GM23338 (cell line): ENCODE measurements around the gene IRX5. TPM values are rescaled to one million over a fixed set of nuclear protein-coding genes. Genes with fewer than 3 reads are reported as not detected.

Experiments used
- ATAC-seq: fragments of 200-7000 bp; cut with Tn5 transposase; 3 replicates; pipeline ENCODE4 v1.9.1; 2020
- DNase-seq: peaks from one replicate; pipeline ENCODE4 v3.0.0-alpha.2; 2015; ENCODE audit warnings: low spot score
- H2AFZ ChIP-seq: fragments of 200-600 bp; sonication (generic); 2 replicates; pipeline ENCODE4 v1.8.0; 2016; ENCODE audit warnings: antibody characterized with exemption, mild to moderate bottlenecking, moderate library complexity
- H3F3A ChIP-seq: fragments of 200-600 bp; sonication (generic); replicated peaks from 2 replicates; pipeline ENCODE4 v1.8.0; 2017; ENCODE audit warnings: antibody characterized with exemption, mixed run types, low read depth
- H3K27ac ChIP-seq: fragments of 200-600 bp; sonication (generic); 2 replicates; pipeline ENCODE4 v1.6.1; 2016; ENCODE audit warnings: low read depth
- H3K27me3 ChIP-seq: fragments of 200-600 bp; sonication (generic); 2 replicates; pipeline ENCODE4 v1.8.0; 2016; ENCODE audit warnings: mild to moderate bottlenecking, mixed run types, moderate library complexity; ENCODE audit not compliant: insufficient read depth
- H3K36me3 ChIP-seq: fragments of 200-600 bp; sonication (generic); 2 replicates; pipeline ENCODE4 v1.8.0; 2016; ENCODE audit warnings: mild to moderate bottlenecking; ENCODE audit not compliant: insufficient read depth
- H3K4me1 ChIP-seq: fragments of 200-600 bp; sonication (generic); 2 replicates; pipeline ENCODE4 v1.8.0; 2016; ENCODE audit warnings: mild to moderate bottlenecking, moderate library complexity; ENCODE audit not compliant: insufficient read depth
- H3K4me2 ChIP-seq: fragments of 200-600 bp; sonication (generic); 2 replicates; pipeline ENCODE4 v1.7.1; 2017; ENCODE audit warnings: mixed run types
- H3K4me3 ChIP-seq: fragments of 200-600 bp; sonication (generic); 2 replicates; pipeline ENCODE4 v1.6.1; 2016; ENCODE audit warnings: mixed run types
- H3K79me2 ChIP-seq: fragments of 200-600 bp; sonication (generic); replicated peaks from 2 replicates; pipeline ENCODE4 v1.8.0; 2017; ENCODE audit warnings: mild to moderate bottlenecking; ENCODE audit not compliant: insufficient read depth
- H3K9me2 ChIP-seq: fragments of 200-600 bp; sonication (generic); 2 replicates; pipeline ENCODE4 v1.8.0; 2017; ENCODE audit not compliant: insufficient read depth
- H4K20me1 ChIP-seq: fragments of 200-600 bp; sonication (generic); replicated peaks from 2 replicates; pipeline ENCODE4 v1.8.0; 2017; ENCODE audit warnings: mild to moderate bottlenecking; ENCODE audit not compliant: insufficient read depth
- H3K27ac Mint-ChIP-seq: 2 replicates; pipeline ENCODE4 v1.8.0; 2020; ENCODE audit warnings: inconsistent platforms, mild to moderate bottlenecking, moderate library complexity, mixed read lengths
- H3K27me3 Mint-ChIP-seq: 3 replicates; pipeline ENCODE4 v1.8.0; 2022; ENCODE audit warnings: low read depth, mild to moderate bottlenecking, moderate library complexity, mixed read lengths, inconsistent platforms; ENCODE audit not compliant: insufficient read depth, poor library complexity
- H3K36me3 Mint-ChIP-seq: 3 replicates; pipeline ENCODE4 v1.8.0; 2021; ENCODE audit warnings: low read depth, mild to moderate bottlenecking, inconsistent platforms, moderate library complexity, mixed read lengths
- H3K4me1 Mint-ChIP-seq: 3 replicates; pipeline ENCODE4 v1.8.0; 2020; ENCODE audit warnings: mild to moderate bottlenecking, inconsistent platforms, mixed read lengths
- H3K4me3 Mint-ChIP-seq: 3 replicates; pipeline ENCODE4 v1.8.0; 2021; ENCODE audit warnings: moderate library complexity, mild to moderate bottlenecking, inconsistent platforms, mixed read lengths
- H3K9me3 Mint-ChIP-seq: 3 replicates; pipeline ENCODE4 v1.8.0; 2020; ENCODE audit warnings: moderate library complexity, mild to moderate bottlenecking, inconsistent platforms, mixed read lengths
- CREB1 ChIP-seq: fragments of 250-450 bp; sonication (Bioruptor Pico); IDR thresholded peaks from 2 replicates; pipeline ENCODE4 v1.5.0; 2020; ENCODE audit warnings: low read depth, mild to moderate bottlenecking, moderate library complexity
- ETS1 ChIP-seq: IDR thresholded peaks from 2 replicates; pipeline ENCODE4 v1.6.1; 2016; ENCODE audit warnings: antibody characterized with exemption
- EZH2 ChIP-seq: fragments of 200-600 bp; sonication (generic); IDR thresholded peaks from one replicate; pipeline ENCODE4 v1.8.0; 2017; ENCODE audit warnings: antibody characterized with exemption, mild to moderate bottlenecking, low read depth; ENCODE audit not compliant: unreplicated experiment
- EZH2phosphoT487 ChIP-seq: fragments of 200-600 bp; sonication (generic); IDR thresholded peaks from one replicate; pipeline ENCODE4 v1.8.1; 2018; ENCODE audit warnings: antibody characterized with exemption; ENCODE audit not compliant: unreplicated experiment
- JUNB ChIP-seq: IDR thresholded peaks from one replicate; pipeline ENCODE4 v1.6.1; 2016; ENCODE audit warnings: antibody characterized with exemption; ENCODE audit not compliant: unreplicated experiment
- NANOG ChIP-seq: IDR thresholded peaks from 2 replicates; pipeline ENCODE4 v1.6.1; 2016; ENCODE audit warnings: antibody characterized with exemption, borderline replicate concordance
- POLR2AphosphoS5 ChIP-seq: IDR thresholded peaks from 2 replicates; pipeline ENCODE4 v1.6.1; 2016; ENCODE audit warnings: antibody characterized with exemption, low read depth
- STAT1 ChIP-seq: IDR thresholded peaks from one replicate; pipeline ENCODE4 v1.6.1; 2016; ENCODE audit warnings: antibody characterized with exemption; ENCODE audit not compliant: unreplicated experiment
- ZNF114 ChIP-seq: fragments of 250-450 bp; sonication (Bioruptor Pico); IDR thresholded peaks from 2 replicates; pipeline ENCODE4 v1.5.0; 2020; ENCODE audit warnings: mild to moderate bottlenecking, moderate library complexity
- ZNF331 ChIP-seq: fragments of 250-450 bp; sonication (Bioruptor Pico); IDR thresholded peaks from 2 replicates; pipeline ENCODE4 v1.5.0; 2020; ENCODE audit warnings: low read depth, mild to moderate bottlenecking, moderate library complexity
- polyA plus RNA-seq: library from polyadenylated mRNA; unstranded; fragments of >200 nt; fragmentation: Nextera tagmentation; extraction: Ambion mirVana; gene quantifications from 2 replicates; pipeline ENCODE4 v1.2.1, GENCODE V29; 2016
- total RNA-seq: library from RNA; depleted of rRNA; stranded (reverse); fragments of >200 nt; shearing (Covaris generic); gene quantifications from 2 replicates; pipeline ENCODE4 v1.2.3, GENCODE V29; 2014
- TF ChIP-seq, protein P1 (sequence below): IDR thresholded peaks from one replicate; pipeline ENCODE4 v1.6.1; 2018; ENCODE audit warnings: antibody characterized with exemption; ENCODE audit not compliant: unreplicated experiment
- TF ChIP-seq, protein P2 (sequence below), 2 experiments: fragments of 200-600 bp in 1 of 2; sonication (generic) in 1 of 2; conservative IDR thresholded peaks; 2 replicates each; pipeline versions ENCODE4 v1.5.1 to v1.6.1; 2016 to 2017; ENCODE audit warnings: antibody characterized with exemption in 2 of 2, low read depth in 2 of 2, mild to moderate bottlenecking in 2 of 2, moderate library complexity in 1 of 2

Gene IRX5
- total and polyA plus RNA-seq, 2 experiments from 2014 or later = 0.07 to 0.39 TPM

DNA sequence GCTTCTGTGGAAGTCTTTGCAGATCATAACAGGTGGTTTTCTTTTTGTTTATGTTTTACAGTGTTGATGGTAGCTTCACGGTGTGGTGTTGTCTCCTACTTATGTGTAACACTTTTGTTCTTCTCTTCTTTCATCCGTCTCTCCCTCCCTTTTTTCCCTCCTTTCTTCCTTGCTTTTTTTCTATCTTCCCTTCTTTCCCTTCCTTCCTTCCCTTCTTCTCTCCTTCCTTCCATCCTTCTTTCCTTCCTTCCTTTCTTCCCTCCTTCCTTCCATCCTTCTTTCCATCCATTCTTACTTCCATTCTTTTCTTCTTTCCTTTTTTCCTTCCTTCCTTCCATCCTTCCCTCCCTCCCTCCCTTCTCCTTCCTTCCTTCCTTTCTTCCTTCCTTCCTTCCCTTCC lies 31.4 kb downstream of the IRX5 start (continued):
- TF ChIP-seq, protein P1, sequence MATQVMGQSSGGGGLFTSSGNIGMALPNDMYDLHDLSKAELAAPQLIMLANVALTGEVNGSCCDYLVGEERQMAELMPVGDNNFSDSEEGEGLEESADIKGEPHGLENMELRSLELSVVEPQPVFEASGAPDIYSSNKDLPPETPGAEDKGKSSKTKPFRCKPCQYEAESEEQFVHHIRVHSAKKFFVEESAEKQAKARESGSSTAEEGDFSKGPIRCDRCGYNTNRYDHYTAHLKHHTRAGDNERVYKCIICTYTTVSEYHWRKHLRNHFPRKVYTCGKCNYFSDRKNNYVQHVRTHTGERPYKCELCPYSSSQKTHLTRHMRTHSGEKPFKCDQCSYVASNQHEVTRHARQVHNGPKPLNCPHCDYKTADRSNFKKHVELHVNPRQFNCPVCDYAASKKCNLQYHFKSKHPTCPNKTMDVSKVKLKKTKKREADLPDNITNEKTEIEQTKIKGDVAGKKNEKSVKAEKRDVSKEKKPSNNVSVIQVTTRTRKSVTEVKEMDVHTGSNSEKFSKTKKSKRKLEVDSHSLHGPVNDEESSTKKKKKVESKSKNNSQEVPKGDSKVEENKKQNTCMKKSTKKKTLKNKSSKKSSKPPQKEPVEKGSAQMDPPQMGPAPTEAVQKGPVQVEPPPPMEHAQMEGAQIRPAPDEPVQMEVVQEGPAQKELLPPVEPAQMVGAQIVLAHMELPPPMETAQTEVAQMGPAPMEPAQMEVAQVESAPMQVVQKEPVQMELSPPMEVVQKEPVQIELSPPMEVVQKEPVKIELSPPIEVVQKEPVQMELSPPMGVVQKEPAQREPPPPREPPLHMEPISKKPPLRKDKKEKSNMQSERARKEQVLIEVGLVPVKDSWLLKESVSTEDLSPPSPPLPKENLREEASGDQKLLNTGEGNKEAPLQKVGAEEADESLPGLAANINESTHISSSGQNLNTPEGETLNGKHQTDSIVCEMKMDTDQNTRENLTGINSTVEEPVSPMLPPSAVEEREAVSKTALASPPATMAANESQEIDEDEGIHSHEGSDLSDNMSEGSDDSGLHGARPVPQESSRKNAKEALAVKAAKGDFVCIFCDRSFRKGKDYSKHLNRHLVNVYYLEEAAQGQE = no peak
- TF ChIP-seq ETS1 = no peak
- TF ChIP-seq NANOG = no peak
- TF ChIP-seq, protein P2, sequence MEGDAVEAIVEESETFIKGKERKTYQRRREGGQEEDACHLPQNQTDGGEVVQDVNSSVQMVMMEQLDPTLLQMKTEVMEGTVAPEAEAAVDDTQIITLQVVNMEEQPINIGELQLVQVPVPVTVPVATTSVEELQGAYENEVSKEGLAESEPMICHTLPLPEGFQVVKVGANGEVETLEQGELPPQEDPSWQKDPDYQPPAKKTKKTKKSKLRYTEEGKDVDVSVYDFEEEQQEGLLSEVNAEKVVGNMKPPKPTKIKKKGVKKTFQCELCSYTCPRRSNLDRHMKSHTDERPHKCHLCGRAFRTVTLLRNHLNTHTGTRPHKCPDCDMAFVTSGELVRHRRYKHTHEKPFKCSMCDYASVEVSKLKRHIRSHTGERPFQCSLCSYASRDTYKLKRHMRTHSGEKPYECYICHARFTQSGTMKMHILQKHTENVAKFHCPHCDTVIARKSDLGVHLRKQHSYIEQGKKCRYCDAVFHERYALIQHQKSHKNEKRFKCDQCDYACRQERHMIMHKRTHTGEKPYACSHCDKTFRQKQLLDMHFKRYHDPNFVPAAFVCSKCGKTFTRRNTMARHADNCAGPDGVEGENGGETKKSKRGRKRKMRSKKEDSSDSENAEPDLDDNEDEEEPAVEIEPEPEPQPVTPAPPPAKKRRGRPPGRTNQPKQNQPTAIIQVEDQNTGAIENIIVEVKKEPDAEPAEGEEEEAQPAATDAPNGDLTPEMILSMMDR (conservative IDR thresholded peaks at IDR 0.05; ENCODE audit: low read depth in 2 of 2) = no peak
- no peak for TF ChIP-seq EZH2phosphoT487
- TF ChIP-seq STAT1 = no peak
- TF ChIP-seq ZNF114 (CRISPR knock-in tag) = no peak
- TF ChIP-seq CREB1 (CRISPR knock-in tag) = no peak
- TF ChIP-seq JUNB = no peak
- no peak for TF ChIP-seq EZH2
- TF ChIP-seq POLR2AphosphoS5 = no peak

DNA sequence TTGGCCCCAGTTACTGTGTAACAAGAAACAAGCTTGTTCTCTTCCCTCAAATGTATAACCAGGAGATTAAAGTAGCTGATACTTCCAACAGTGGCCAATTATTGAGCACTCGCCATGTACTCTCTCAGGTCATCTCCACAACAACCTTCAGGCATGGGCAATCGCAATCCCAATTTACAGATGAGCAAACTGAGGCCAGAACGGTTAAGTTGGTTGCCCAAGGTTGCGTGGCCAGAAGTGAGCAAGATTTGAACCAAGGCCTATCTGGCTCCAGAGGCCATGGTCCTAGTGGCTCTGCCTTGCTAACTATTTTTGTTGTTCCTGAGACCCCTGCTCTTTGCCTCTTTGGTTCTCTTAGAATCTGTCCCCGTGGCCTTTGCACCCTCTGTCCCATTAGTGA lies 33.6 kb downstream of the IRX5 start:
- H4K20me1 ChIP-seq = no peaks in the 10 kb centered on the region
- H3K4me1 ChIP-seq = no peaks in the 10 kb centered on the region
- H3K79me2 ChIP-seq = no peaks in the 10 kb centered on the region
- Mint-ChIP-seq H3K4me1 (peaks cover 8% of the 10 kb centered on the region), H3K4me3 (no peak overlapping the region), H3K27ac (no peak overlapping the region), H3K27me3 (no peaks in the 10 kb centered on the region), H3K36me3 (no peaks in the 10 kb centered on the region), H3K9me3 (no peaks in the 10 kb centered on the region)
- no peak for DNase-seq
- ATAC-seq = no peak
- H3K27ac ChIP-seq = no peak overlapping the region
- H3F3A ChIP-seq = no peaks in the 10 kb centered on the region
- no peak overlapping the region for H3K4me2 ChIP-seq
- 0 out of 2 replicates have a peak, but pooled peaks cover 4% of the 10 kb centered on the region for H3K9me2 ChIP-seq
- no peaks in the 10 kb centered on the region for H3K27me3 ChIP-seq
- no peak overlapping the region for H2AFZ ChIP-seq
- H3K4me3 ChIP-seq = no peak overlapping the region
- H3K36me3 ChIP-seq = no peaks in the 10 kb centered on the region
- no peak for TF ChIP-seq NANOG
- TF ChIP-seq, protein P2 (conservative IDR thresholded peaks at IDR 0.05; ENCODE audit: low read depth in 2 of 2) = no peak
- TF ChIP-seq EZH2 = no peak
- no peak for TF ChIP-seq ETS1
- no peak for TF ChIP-seq ZNF331 (CRISPR knock-in tag)
